Measurements from ENCODE around the gene ADGRA3.

- peak; percentile 23 to 53 (median 51) for TF ChIP-seq CTCF (IDR thresholded peaks at IDR 0.05)
- no peak for TF ChIP-seq POLR2A (IDR thresholded peaks at IDR 0.05)
These were observed 126.5 kb downstream of the ADGRA3 start for GRCh38 chr4:22389240-22389870.
